ENCODE measurements around the gene EME1.

EME1 gene

GRCh38 chr17:50362661-50363060, 10.4 kb upstream of the EME1 start:
- no peak overlapping the region for H3K4me3 ChIP-seq (replicated peaks; ENCODE audit: insufficient read depth, low read length)
- H3K27me3 ChIP-seq (ENCODE audit: insufficient read depth, poor library complexity, severe bottlenecking), result no peaks in the 10 kb centered on the region
- no peak for DNase-seq (ENCODE audit: low read depth in 1 of 2, low spot score in 1 of 2)
- H3K27ac ChIP-seq (replicated peaks), result no peak overlapping the region
- no peak for TF ChIP-seq SPI1 (IDR thresholded peaks at IDR 0.05; ENCODE audit: borderline replicate concordance, low read depth)
- TF ChIP-seq REST (IDR thresholded peaks at IDR 0.05; ENCODE audit: insufficient replicate concordance, low read depth), result no peak

- no peak overlapping the region for H3K4me3 ChIP-seq (replicated peaks; ENCODE audit: insufficient read depth, low read length)
- no peak for TF ChIP-seq REST (IDR thresholded peaks at IDR 0.05; ENCODE audit: insufficient replicate concordance, low read depth)
- TF ChIP-seq POLR2AphosphoS5 (IDR thresholded peaks at IDR 0.05; ENCODE audit: low read depth), result no peak
- no peak for TF ChIP-seq CTCF (IDR thresholded peaks at IDR 0.05; ENCODE audit: insufficient read depth, low read length)
- no peak for TF ChIP-seq GABPA (IDR thresholded peaks at IDR 0.05; ENCODE audit: low read depth)
- TF ChIP-seq SPI1 (IDR thresholded peaks at IDR 0.05; ENCODE audit: borderline replicate concordance, low read depth), result no peak
- H3K27ac ChIP-seq (replicated peaks), result no peak overlapping the region
- no peak for DNase-seq (ENCODE audit: low read depth in 1 of 2, low spot score in 1 of 2)
- no peaks in the 10 kb centered on the region for H3K27me3 ChIP-seq (ENCODE audit: insufficient read depth, poor library complexity, severe bottlenecking)
Measured at GRCh38 chr17:50363217-50364060, 9.6 kb upstream of the EME1 start.

- TF ChIP-seq GABPA (IDR thresholded peaks at IDR 0.05; ENCODE audit: low read depth), result no peak
- no peak for TF ChIP-seq POLR2AphosphoS5 (IDR thresholded peaks at IDR 0.05; ENCODE audit: low read depth)
- no peak for TF ChIP-seq SPI1 (IDR thresholded peaks at IDR 0.05; ENCODE audit: borderline replicate concordance, low read depth)
- TF ChIP-seq REST (IDR thresholded peaks at IDR 0.05; ENCODE audit: insufficient replicate concordance, low read depth), result no peak
- TF ChIP-seq CTCF (IDR thresholded peaks at IDR 0.05; ENCODE audit: insufficient read depth, low read length), result no peak
- DNase-seq (ENCODE audit: low read depth in 1 of 2, low spot score in 1 of 2), result no peak
- Histone ChIP-seq H3K27ac (replicated peaks) (no peak overlapping the region), H3K27me3 (ENCODE audit: insufficient read depth, poor library complexity, severe bottlenecking) (no peaks in the 10 kb centered on the region), H3K4me3 (replicated peaks; ENCODE audit: insufficient read depth, low read length) (no peak overlapping the region)
Measured at GRCh38 chr17:50364061-50364458, 9.0 kb upstream of the EME1 start.

All from HL-60 (cell line).